ENCODE data around the gene GNAI3.
A peak's percentile ranks its signal among the peaks of the same experiment; 100 is the strongest.

Gene GNAI3

DNA sequence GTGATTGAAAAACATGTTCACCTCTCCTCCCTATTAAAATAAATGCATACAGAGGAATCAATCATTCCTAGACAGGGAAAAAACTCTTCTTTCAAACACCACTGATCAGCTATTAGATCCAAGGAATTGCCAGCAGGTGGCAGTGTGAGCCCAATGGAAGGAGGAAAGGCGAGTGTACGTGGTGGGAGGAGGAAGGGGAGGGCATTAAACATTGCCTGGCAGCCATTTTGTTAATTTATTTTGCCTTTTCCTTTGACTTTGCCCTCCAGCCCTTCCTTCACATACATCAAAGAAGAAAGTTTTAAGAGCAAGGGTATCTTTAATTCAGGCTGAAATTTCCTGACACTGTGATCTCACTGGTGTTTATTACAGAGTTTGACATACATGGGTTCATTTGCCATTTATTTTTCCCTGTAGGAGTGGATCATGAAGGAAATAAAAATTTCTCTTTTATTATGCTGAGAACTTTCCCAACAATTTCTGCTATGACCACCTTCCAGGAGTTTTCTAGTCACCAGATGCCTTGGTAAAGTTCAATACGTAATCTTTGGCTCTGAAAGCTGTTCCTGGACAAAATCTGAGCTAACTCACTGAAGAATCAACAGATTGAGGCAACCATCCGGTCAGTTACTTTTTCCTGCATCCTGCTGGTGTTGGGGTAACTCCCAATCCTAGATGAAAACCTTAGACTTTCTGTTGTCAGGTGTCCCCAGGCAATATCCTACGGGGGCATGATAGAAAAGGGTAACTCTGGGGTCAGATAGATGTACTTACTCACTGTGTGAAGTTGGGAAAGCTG is 1.9 kb upstream of the GNAI3 start:
- DNase-seq: peak; percentile 65

- no peak for DNase-seq
Measured at GRCh38 chr1:109547463-109548320, 723 bp upstream of the GNAI3 start.

GRCh38 chr1:109556563-109556962 is 8.1 kb downstream of the GNAI3 start:
- no peak for DNase-seq

- no peak for DNase-seq
Measured at GRCh38 chr1:109557520-109557919, 9.1 kb downstream of the GNAI3 start.

DNA sequence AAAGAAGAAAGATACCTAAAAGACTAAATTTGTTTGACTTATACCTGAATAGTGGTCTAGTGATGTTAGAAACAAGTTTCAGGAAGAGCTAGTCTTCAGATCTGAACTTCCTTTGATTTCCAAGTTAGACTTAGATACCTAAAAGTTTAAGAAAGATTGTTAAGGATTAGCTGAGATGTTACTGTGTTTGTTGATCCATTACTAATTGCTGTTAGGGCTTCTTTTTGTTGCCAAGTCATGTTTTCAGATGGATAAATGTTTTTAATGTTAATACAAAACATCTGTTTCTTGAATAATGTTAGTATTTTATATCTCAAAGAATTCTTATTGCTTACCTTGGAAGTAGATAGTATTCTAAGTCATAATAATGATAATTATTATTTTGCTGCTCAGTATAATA is 11.6 kb downstream of the GNAI3 start:
- DNase-seq: no peak

- DNase-seq: no peak
Measured at GRCh38 chr1:109564194-109564878, 15.9 kb downstream of the GNAI3 start.

GRCh38 chr1:109565241-109565640 is 16.8 kb downstream of the GNAI3 start:
- no peak for DNase-seq

GRCh38 chr1:109566982-109567381 is 18.6 kb downstream of the GNAI3 start:
- DNase-seq: no peak

DNA sequence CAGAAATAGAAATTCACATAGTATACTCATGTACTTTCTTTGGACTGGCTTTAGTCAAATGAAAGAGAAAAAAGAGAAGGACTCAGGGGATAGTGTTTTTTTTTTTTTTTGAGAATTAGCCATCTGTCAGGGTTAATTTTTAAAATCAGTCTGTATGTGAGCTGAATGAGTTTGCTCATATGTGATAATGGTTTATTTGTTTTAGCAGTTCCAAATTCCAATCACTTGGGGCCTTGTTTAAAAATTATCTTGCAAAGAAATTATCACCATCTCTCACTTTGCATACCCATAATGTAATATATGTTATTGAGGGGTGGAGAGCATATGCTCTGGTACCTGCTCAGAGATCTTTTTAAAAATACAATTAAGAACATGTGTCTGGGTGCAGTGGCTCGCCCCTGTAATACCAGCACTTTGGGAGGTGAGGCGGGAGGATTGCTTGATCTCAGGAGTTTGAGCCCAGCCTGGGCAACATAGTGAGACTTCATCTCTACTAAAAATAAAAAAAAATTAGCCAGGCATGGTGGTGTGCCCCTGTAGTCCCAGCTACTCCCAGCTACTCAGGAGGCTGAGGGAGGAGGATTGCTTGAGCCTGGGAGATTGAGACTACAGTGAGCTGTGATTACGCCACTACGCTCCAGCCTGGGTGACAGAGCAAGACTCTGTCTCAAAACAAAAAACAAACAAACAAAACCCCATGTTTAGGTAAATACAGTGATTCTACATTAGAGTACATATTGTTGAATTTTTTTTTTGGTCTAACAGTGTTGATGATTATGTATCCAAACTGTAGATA is 19.7 kb downstream of the GNAI3 start:
- no peak for DNase-seq

DNA sequence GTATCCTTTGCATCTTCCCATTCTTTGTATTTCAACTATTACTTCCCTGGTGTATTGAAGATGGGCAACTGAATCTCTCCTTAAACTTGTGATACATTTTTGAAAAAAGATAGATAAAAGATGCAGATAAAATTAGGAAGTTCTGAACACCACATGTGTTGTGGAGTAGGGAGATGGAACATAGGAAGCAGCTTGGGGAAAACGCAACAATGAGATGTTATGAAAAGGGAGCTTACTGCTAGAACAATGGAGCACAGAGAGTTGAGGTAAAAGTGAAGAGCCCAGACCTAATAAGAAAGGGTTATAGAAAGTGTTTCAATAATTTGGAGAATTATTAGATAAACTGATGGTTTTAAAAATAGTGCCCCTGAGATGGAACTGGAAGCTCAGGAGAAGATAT is 20.9 kb downstream of the GNAI3 start:
- DNase-seq: no peak

DNA sequence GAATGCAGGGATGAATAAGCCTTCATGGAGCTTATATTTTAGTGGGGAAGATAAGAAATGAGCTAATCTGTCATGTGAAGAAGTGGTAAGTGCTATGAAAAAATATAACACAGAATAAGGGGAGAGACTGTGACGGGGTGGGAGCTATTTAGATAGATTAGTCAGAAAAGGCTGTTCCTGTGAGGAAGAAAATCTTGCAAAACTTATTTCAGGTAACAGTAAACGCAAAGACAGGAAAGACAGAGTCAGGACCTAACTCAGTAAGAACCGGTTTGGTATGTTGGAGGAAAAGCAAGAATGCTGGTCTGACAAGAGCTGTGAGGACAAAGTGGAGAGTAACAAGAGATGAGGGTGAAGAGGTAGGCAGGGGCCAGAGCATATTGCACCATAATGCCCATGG is 22.0 kb downstream of the GNAI3 start:
- DNase-seq: peak; percentile 89

DNA sequence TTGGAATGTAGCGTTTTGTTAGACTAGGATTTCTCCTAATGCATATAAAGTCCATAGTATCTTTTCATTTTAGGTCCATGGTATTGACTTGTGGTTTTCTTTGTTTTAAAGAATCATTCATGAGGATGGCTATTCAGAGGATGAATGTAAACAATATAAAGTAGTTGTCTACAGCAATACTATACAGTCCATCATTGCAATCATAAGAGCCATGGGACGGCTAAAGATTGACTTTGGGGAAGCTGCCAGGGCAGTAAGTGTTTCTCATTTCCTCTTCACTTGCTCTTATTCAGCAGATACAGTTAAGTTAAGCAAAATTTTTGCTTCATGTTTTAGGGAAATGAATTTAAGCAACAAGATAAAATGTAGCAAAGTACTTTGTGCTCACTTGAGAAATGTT is 25.4 kb downstream of the GNAI3 start:
- DNase-seq: no peak

GRCh38 chr1:109578947-109579443 is 30.6 kb downstream of the GNAI3 start:
- DNase-seq: no peak

- no peak for DNase-seq
Measured at GRCh38 chr1:109579491-109579890, 31.1 kb downstream of the GNAI3 start.

GRCh38 chr1:109582021-109582420 is 33.6 kb downstream of the GNAI3 start:
- no peak for DNase-seq

DNA sequence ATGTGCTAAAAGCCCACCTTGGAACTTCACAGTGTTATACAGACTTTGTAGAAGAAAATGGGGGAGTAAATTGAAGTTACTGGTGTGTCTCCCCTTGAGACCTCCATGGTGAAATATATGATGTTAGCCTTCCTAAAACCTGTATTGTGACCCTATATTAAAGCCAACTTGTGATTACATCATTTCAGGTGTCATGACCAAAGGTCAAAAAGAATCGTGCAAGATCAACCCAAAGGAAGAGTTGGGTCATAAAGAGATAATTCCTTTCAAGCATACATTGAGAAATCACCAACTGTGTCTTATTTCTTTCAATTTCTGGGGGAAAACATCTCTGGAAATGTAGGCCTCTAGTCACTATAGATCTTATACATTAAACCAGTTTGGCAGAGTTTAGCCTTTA is 36.4 kb downstream of the GNAI3 start:
- DNase-seq: no peak

DNA sequence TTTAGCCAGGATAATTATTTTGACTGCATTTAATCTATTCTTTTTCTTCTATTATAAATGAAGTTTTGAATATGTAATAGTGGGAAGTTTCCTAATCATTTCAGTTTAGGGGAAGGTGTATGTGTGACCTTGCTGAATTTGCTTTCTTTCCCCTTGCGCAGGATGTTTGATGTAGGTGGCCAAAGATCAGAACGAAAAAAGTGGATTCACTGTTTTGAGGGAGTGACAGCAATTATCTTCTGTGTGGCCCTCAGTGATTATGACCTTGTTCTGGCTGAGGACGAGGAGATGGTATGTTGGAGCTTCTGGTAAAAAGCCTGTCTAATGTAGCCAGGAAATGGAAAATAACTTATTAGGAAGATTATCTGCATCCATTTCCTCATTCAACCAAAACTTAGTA is 37.6 kb downstream of the GNAI3 start:
- no peak for DNase-seq

DNA sequence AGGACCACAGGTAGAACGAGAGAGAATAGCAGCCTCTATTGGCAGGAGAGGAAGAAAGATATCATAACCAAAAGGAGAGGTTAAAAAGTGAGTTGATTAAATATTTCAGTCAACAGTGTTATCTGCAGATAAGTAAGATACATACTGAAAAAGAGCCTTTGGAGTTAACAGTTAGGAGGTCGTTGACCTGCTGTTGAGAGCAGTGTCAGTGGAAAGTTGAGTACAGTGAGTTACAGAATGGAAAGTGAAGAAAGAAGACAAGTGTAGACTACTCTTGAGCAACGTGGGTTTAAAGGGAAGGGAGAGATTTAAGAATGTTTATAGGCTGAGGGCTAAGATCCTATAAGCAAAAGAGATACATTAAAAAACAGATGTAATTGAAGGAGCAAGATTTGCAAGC is 40.8 kb downstream of the GNAI3 start:
- DNase-seq: no peak

- no peak for DNase-seq
Measured at GRCh38 chr1:109589679-109590078, 41.3 kb downstream of the GNAI3 start.

DNA sequence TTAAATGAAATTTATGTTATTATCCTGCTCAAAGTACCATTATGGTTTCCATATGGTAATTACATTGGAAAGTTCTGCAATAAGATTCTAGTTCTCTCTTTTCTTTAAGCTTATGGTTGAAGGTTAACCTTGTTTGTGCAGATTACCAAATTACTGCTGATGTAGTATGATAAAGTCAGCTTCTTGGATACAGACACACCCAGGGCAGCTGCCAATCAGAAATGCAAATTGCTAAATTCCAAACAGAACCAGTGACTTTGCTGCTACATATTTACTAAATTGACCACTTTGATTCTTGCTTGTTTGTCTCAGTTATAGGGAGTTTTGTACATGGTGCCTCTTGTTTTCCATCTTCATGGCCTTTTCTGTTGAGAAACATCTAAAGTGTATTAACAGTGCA is 44.5 kb downstream of the GNAI3 start:
- DNase-seq: no peak

- DNase-seq: no peak
Measured at GRCh38 chr1:109595531-109595930, 47.1 kb downstream of the GNAI3 start.

- DNase-seq: no peak
Measured at GRCh38 chr1:109598156-109598555, 49.7 kb downstream of the GNAI3 start.

GRCh38 chr1:109598655-109599054 is 50.2 kb downstream of the GNAI3 start:
- DNase-seq: no peak

Data from NCI-H226 (cell line).